ENCODE data around the gene CKS2.

Gene CKS2

GRCh38 chr9:89359751-89360261 lies 48.8 kb downstream of the CKS2 start:
- Histone ChIP-seq H3K79me2 (ENCODE audit: insufficient read depth, low read length) (no peaks in the 10 kb centered on the region), H3K9me2 (replicated peaks; ENCODE audit: insufficient read depth, low read length) (no peaks in the 10 kb centered on the region), H3K4me3 (ENCODE audit: insufficient read depth, low read length, poor library complexity, severe bottlenecking) (no peak overlapping the region), H3K9me3 (ENCODE audit: insufficient read depth, low read length) (no peaks in the 10 kb centered on the region), H2AFZ (ENCODE audit: low read depth, low read length, severe bottlenecking) (no peak overlapping the region), H3K9ac (ENCODE audit: low read length) (no peak overlapping the region), H3K27me3 (ENCODE audit: low read length) (no peaks in the 10 kb centered on the region), H3F3A (ENCODE audit: insufficient read depth) (no peaks in the 10 kb centered on the region), H3K27ac (ENCODE audit: low read depth, low read length) (no peak overlapping the region), H4K20me1 (ENCODE audit: low read depth, low read length) (no peaks in the 10 kb centered on the region), H3K36me3 (ENCODE audit: low read length) (peaks cover 13% of the 10 kb centered on the region; the same call in 1 of the 2 replicates), H3K4me2 (ENCODE audit: low read depth, low read length, poor library complexity, severe bottlenecking) (no peak overlapping the region)
- TF ChIP-seq, protein P1, sequence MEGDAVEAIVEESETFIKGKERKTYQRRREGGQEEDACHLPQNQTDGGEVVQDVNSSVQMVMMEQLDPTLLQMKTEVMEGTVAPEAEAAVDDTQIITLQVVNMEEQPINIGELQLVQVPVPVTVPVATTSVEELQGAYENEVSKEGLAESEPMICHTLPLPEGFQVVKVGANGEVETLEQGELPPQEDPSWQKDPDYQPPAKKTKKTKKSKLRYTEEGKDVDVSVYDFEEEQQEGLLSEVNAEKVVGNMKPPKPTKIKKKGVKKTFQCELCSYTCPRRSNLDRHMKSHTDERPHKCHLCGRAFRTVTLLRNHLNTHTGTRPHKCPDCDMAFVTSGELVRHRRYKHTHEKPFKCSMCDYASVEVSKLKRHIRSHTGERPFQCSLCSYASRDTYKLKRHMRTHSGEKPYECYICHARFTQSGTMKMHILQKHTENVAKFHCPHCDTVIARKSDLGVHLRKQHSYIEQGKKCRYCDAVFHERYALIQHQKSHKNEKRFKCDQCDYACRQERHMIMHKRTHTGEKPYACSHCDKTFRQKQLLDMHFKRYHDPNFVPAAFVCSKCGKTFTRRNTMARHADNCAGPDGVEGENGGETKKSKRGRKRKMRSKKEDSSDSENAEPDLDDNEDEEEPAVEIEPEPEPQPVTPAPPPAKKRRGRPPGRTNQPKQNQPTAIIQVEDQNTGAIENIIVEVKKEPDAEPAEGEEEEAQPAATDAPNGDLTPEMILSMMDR (IDR thresholded peaks at IDR 0.05; ENCODE audit: insufficient read depth, low read length, poor library complexity, severe bottlenecking): no peak
- TF ChIP-seq EZH2phosphoT487 (conservative IDR thresholded peaks at IDR 0.05; ENCODE audit: low read length): no peak

GRCh38 chr9:89360465-89360864 lies 49.5 kb downstream of the CKS2 start:
- no peaks in the 10 kb centered on the region for H3K79me2 ChIP-seq (ENCODE audit: insufficient read depth, low read length)
- H3K4me2 ChIP-seq (ENCODE audit: low read depth, low read length, poor library complexity, severe bottlenecking): no peak overlapping the region
- H3K9me3 ChIP-seq (ENCODE audit: insufficient read depth, low read length): no peaks in the 10 kb centered on the region
- no peaks in the 10 kb centered on the region for H4K20me1 ChIP-seq (ENCODE audit: low read depth, low read length)
- no peak for TF ChIP-seq EZH2phosphoT487 (conservative IDR thresholded peaks at IDR 0.05; ENCODE audit: low read length)
- TF ChIP-seq, protein P1 (IDR thresholded peaks at IDR 0.05; ENCODE audit: insufficient read depth, low read length, poor library complexity, severe bottlenecking): no peak
- no peak overlapping the region for H3K4me3 ChIP-seq (ENCODE audit: insufficient read depth, low read length, poor library complexity, severe bottlenecking)
- H3K27me3 ChIP-seq (ENCODE audit: low read length): no peaks in the 10 kb centered on the region
- no peaks in the 10 kb centered on the region for H3K9me2 ChIP-seq (replicated peaks; ENCODE audit: insufficient read depth, low read length)
- no peak overlapping the region for H2AFZ ChIP-seq (ENCODE audit: low read depth, low read length, severe bottlenecking)
- no peaks in the 10 kb centered on the region for H3F3A ChIP-seq (ENCODE audit: insufficient read depth)
- no peak overlapping the region for H3K27ac ChIP-seq (ENCODE audit: low read depth, low read length)
- H3K36me3 ChIP-seq (ENCODE audit: low read length): peaks cover 13% of the 10 kb centered on the region; the same call in 1 of the 2 replicates
- H3K9ac ChIP-seq (ENCODE audit: low read length): no peak overlapping the region

DNA sequence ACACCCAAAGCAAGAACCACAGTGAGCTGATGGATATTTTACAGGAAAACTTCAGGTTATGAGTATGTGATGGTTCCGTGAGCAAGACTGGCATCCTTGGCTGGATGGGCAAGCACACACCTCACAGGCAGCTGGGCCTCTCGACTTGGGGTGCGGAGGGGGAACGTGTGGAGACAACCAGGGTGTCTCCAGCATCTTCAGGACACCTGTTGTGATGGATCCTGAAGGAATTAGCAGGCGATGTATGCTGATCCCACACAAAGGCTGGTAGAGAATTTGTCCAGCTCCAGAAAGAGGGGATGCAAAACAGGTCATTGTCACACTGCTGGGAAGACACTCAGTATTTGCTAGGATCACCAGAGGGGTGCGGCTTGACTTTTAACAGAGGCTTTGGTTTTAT lies 50.0 kb downstream of the CKS2 start:
- no peaks in the 10 kb centered on the region for H3K9me2 ChIP-seq (replicated peaks; ENCODE audit: insufficient read depth, low read length)
- no peaks in the 10 kb centered on the region for H4K20me1 ChIP-seq (ENCODE audit: low read depth, low read length)
- H3K79me2 ChIP-seq (ENCODE audit: insufficient read depth, low read length): no peaks in the 10 kb centered on the region
- no peak overlapping the region for H3K27ac ChIP-seq (ENCODE audit: low read depth, low read length)
- no peaks in the 10 kb centered on the region for H3K27me3 ChIP-seq (ENCODE audit: low read length)
- no peaks in the 10 kb centered on the region for H3K9me3 ChIP-seq (ENCODE audit: insufficient read depth, low read length)
- no peaks in the 10 kb centered on the region for H3F3A ChIP-seq (ENCODE audit: insufficient read depth)
- H3K4me3 ChIP-seq (ENCODE audit: insufficient read depth, low read length, poor library complexity, severe bottlenecking): no peak overlapping the region
- H2AFZ ChIP-seq (ENCODE audit: low read depth, low read length, severe bottlenecking): no peak overlapping the region
- peaks cover 13% of the 10 kb centered on the region; the same call in 1 of the 2 replicates for H3K36me3 ChIP-seq (ENCODE audit: low read length)
- TF ChIP-seq, protein P1 (IDR thresholded peaks at IDR 0.05; ENCODE audit: insufficient read depth, low read length, poor library complexity, severe bottlenecking): no peak
- TF ChIP-seq EZH2phosphoT487 (conservative IDR thresholded peaks at IDR 0.05; ENCODE audit: low read length): no peak
- no peak overlapping the region for H3K4me2 ChIP-seq (ENCODE audit: low read depth, low read length, poor library complexity, severe bottlenecking)
- H3K9ac ChIP-seq (ENCODE audit: low read length): no peak overlapping the region

Measured in SU-DHL-6 (cell line).